Epithelial cell of prostate (primary cell): Measurements from ENCODE around the gene AFF4.

Experiments used
- DNase-seq: peaks from one replicate; pipeline ENCODE4 v3.0.0-alpha.2; 2011; ENCODE audit warnings: low read depth, low spot score
- H3K27ac ChIP-seq: fragments of 450-650 bp; 2 replicates; pipeline ENCODE4 v1.5.1; 2017; ENCODE audit warnings: mild to moderate bottlenecking

The AFF4 gene

DNA sequence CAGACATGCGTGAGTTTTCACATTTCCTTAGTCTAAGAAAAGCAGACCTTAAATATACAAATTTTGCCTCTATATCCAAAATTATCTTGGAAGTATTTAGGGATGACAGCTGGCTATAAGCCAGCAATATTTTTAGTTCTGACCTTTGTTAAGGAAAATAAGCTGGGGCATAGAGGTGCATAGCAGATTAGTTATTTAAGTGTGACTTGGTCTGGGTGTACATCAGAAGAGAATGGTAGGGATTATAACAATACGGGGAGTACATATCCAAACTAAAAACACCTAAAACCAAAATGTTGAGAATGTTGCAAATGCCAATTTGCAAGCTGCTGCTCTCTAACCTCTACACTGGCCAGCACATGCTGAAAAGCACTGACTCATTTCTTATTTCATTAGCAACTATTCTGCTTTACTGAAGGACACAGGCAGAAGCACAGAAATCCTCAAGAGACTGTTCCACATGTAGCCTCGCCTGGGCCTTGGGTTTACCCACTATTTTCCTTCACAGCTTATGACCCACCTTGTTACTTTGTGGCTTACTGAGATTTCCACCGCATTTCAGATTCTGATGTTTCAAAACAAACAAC lies 67.6 kb downstream of the AFF4 start:
- no peak for DNase-seq
- no peak overlapping the region for H3K27ac ChIP-seq

- no peak for DNase-seq
- H3K27ac ChIP-seq: no peak overlapping the region
Measured at GRCh38 chr5:132890817-132891216, 72.6 kb downstream of the AFF4 start.

DNA sequence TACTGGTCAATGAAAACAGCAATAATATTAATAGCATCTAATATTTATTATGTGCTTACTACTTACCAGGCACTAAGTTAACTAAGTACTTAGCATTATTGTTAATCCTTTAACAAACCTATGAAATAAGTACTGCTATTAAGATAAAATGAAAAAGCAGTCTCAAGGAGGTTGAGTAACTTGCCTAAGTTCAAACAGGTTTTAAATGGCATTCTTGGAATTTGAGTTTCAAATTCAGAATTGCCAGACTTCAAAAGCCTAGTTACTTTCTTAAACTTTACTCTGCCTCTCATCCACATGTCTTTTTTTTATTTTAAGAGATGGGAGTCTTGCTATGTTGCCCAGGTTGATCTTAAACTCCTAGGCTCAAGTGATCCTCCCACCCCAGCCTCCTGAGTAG lies 73.9 kb downstream of the AFF4 start:
- no peak for DNase-seq
- H3K27ac ChIP-seq: no peak overlapping the region

DNA sequence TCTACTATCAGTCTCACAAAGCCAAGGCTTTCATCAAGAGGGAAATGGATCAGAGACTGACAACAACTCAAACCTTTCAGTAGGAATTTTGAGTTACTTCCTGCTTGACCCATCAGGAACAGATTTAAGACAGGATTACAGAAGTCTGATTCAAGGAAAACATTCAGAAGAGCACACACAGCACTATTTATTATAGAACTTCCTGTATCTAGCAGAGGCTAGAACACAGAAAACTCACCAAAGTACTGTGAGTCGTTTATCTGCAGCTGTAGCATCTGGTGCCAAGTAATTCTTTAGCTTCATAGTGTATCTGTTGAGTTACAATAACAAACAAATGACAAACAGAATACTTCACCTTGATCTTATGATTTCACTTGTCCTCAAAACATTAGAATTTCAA lies 76.2 kb downstream of the AFF4 start:
- DNase-seq: no peak
- H3K27ac ChIP-seq: no peak overlapping the region

GRCh38 chr5:132886064-132886823 lies 77.2 kb downstream of the AFF4 start:
- H3K27ac ChIP-seq: no peak overlapping the region
- DNase-seq: no peak

GRCh38 chr5:132884548-132884947 lies 78.9 kb downstream of the AFF4 start:
- DNase-seq: no peak
- H3K27ac ChIP-seq: no peak overlapping the region

GRCh38 chr5:132883261-132883834 lies 80.1 kb downstream of the AFF4 start:
- no peak for DNase-seq
- H3K27ac ChIP-seq: no peak overlapping the region

GRCh38 chr5:132877938-132878337 lies 85.5 kb downstream of the AFF4 start:
- DNase-seq: no peak
- H3K27ac ChIP-seq: no peak overlapping the region

- no peak overlapping the region for H3K27ac ChIP-seq
- DNase-seq: no peak
Measured at GRCh38 chr5:132877466-132877865, 86.0 kb downstream of the AFF4 start.

DNA sequence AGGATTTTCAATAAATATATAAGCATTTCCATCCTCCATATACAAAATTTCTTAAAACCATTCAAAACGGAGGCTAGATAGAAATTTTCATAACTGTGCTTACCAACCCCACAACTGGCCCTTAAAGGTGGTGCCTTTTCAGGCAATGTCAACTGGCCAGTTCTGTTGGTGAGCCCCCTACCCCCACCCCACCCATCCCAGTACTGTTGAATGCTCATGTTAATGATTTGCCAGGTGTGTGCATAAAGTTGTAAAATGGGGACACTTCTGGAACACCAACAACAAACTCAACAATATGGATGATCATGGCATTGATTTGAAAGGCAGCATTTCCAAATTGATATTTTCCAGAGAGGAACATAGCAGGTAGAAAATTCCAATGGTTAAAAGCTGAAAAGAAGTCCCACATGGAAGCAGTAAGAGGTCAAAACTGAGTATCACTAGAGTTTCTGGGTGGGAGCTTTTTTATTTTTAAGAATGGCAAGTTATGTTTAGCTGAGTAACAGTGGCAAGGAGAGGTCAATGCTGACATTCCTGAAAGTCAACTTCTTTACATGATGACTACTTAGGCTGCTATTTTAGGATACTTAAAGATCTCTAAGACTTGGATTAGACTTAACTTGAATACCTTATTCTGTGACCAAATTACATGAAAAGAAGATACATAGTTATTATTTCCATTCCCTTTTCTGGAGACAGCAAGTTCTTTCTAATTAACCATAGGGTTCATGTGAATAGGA lies 87.2 kb downstream of the AFF4 start:
- no peak overlapping the region for H3K27ac ChIP-seq
- DNase-seq: no peak

GRCh38 chr5:132873930-132874271 lies 89.5 kb downstream of the AFF4 start:
- no peak for DNase-seq
- no peak overlapping the region for H3K27ac ChIP-seq

- no peak within 1 kb of the TSS for H3K27ac ChIP-seq
- DNase-seq: no peak
Measured at GRCh38 chr5:132873119-132873929, 90.1 kb downstream of the AFF4 start, which contains the start of gene LEAP2. TSS of gene LEAP2 (plus strand) at chr5:132873668. CDS start at chr5:132873695, 27 bp downstream.

GRCh38 chr5:132872788-132873118 lies 90.7 kb downstream of the AFF4 start:
- H3K27ac ChIP-seq: no peak overlapping the region
- no peak for DNase-seq

- DNase-seq: no peak
- no peak overlapping the region for H3K27ac ChIP-seq
Measured at GRCh38 chr5:132871459-132872284, 91.8 kb downstream of the AFF4 start.

DNA sequence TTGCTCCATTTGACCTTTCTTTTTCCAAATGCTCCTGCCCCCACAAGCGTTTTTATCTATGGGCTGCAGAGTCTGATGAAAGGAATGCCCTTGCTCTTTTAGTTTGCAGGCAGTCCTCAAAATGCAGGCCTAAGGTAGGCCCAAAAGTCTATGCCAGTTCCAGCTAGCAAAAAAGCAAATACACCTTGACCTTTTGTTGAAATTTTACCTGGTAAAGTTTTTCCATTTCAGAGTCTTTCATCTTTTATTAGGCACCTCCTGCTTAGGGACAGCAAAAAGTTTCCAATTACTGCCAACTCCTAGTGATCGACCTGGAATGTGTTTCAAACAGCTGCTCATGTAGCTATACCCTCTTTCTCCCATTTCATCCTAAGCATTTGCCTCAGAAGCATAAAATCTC lies 92.6 kb downstream of the AFF4 start:
- no peak overlapping the region for H3K27ac ChIP-seq
- no peak for DNase-seq

DNA sequence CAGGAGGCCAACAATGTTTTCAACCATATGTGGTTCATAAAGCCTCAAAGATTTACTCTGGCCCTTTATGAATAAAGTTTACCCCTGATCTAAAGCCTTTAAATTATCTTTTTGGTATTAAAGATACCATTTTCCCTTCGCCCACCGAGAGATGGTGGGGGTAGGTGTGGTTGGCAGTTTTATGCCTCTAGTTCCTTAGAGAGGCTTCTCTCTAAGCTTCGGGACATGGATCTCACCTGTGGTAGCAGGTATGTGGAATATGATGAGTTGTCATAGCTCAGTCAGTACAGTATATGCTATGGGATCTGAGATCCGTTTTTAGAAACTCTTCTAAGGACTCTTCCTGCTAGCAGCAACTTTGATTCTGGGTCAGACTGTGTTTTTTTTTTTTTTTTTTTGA lies 94.7 kb downstream of the AFF4 start:
- H3K27ac ChIP-seq: peak overlapping the region; percentile 1
- no peak for DNase-seq

- no peak for DNase-seq
- peak overlapping the region; percentile 72 for H3K27ac ChIP-seq
Measured at GRCh38 chr5:132867046-132867451, 96.4 kb downstream of the AFF4 start.

DNA sequence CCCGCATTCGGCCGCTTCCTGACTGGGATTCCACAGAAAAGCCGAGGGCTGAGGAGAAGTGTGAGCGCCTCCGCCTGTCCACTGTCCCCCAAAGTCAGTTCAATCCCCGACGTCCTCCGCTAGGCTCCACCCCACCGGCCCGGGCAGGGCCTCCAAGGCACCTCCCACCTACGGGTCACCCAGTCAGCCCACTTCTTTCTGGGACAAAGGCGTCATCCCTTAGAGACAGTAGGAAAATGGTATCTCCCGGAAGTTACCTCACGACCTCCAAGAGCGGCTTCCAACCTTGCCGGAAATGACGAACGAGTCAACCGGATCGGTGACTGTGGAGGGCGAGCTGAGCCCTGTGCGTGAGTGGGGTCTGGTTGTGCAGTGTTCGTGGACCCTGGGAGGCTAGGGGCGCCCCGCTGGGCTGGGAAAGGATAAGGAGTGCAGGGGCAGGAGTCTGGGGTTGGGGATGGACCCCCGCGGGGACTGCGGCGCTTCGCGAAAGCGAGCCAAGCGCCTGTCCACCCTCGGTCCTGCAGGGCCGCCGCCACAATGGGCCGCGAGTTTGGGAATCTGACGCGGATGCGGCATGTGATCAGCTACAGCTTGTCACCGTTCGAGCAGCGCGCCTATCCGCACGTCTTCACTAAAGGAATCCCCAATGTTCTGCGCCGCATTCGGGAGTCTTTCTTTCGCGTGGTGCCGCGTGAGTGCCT lies 96.9 kb downstream of the AFF4 start, which contains the start of the genes GDF9 and UQCRQ:
Gene GDF9 (minus strand): TSS at position 128 of the 704 bp plus-strand sequence. CDS start 1,936 bp downstream, outside the sequence.
Gene UQCRQ (plus strand): TSS at position 301 of the 704 bp plus-strand sequence. CDS start 240 bp downstream, at position 541.
- peak within 1 kb of the TSS; percentile 72 for H3K27ac ChIP-seq
- DNase-seq: peak; percentile 99
